Activated CD8-positive, alpha-beta memory T cell treated with anti-CD3 and anti-CD28 coated beads for 24 hours (primary cell): Measurements from ENCODE around the gene NMD3.
A peak's percentile ranks its signal among the peaks of the same experiment; 100 is the strongest.
"Not testable (repeated sequence)": the region's sequence is repeated elsewhere in the genome, so short reads cannot be mapped to it uniquely, and the experiment has no call there.

Source experiments
- DNase-seq: peaks from one replicate; pipeline ENCODE4 v3.0.0-alpha.2; 2020

Gene NMD3

DNA sequence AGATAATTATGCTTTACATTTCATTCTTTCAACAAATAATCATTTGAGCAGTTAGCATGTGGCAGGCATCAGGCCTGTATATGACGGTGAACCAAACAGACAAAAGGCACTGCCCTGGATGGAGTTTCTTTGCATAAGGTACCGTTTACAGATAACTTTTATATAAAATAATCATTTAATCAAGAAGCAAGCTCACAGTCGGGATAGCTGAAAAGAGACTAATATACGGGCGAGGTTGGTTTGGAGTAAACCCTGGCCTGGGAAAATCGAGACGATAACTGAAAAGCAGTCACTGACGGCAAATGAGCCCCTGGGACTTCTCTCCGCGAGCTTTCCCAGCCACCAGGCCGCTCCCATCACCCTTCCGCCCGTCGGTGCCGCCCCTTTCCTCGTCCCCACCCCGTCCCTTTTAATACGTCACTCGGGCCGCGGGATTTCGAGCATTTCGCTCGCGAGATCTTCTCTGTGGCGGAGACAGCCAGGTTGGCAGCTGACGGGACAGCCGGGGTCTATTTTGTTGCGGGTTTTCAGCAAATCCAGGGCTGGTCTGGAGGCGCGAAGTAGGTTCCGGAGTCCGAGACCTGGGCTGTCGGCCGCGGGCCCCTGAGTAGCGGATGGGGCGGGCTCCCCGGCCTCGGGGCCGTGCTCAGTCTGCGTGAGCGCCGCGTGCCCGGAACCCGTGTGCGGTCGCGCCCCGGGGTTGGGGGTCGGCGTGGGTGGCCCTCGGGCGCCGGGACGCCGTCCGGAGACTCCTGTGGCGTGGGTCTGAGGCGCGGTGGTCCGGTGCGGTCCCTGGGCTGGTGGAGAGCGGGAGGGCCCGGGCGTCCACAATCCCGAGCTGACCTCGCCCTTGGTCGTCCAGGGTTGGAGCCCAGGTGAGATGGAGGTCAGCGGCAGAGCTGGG, at the start of gene NMD3:
TSS of gene NMD3 (plus strand) at position 462 of the 904 bp plus-strand sequence. CDS start 703 bp downstream, outside the sequence.
- DNase-seq = peak; percentile 97

DNA sequence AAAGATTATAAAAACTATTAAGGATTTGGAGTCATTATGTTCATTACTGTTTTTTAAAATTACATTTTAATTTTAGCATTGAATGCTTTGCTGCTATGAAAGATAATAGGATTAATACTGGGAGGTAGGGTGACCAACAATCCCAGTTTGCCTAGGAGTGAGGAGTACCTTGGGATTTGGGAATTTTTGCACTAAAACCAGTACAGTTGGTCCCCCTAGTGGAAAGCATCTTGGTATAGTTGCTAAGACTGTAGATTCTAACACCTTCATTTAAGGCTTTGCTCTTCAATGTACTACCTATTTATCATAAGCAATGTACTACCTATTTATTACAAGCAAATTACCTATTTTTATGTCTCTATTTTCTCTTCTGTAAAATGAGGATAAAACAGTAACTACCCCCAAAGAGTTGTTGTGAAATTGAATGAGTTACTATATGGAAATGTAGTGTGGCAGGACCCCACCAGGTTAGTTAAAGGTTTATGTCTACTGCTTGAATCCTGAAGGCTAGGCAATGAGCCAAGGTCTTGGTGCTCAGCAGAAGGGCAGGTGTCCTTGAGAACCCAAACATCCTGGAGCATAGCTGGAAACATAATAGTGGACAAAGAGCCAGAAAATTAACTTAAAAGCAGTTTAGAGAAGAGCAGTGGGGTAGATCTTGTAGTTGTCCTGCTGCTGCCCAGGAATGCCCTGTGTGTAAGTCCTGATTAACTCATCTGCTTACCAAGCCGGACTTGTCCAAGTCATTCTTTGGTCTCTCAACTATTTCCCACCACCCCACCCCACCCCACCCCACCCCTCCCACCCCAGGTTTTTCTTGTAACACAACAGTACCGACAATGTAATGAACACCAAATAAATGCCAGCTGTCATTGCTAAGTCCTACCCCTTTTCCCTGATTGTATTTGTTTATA, 49.2 kb upstream of the NMD3 start:
- DNase-seq = no peak

DNA sequence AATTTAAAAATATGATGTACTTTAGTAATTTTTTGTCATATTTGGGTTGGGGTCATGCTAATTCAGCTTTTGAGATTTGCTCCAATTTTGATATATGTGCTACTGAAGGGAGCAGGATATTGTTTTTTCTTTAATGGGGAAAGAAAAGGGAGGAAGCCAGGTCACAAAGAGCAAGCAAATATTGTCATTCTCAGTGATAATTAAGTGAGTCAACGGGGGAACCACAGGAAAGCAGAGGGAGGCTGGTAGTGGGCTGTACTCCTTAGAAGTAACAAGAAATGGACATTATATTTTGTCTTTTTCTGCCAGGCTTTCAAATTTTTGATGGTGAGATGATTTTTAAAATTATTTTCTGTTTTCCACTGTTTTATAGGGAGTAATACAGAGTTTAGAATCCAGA, 45.6 kb upstream of the NMD3 start:
- no peak for DNase-seq

DNA sequence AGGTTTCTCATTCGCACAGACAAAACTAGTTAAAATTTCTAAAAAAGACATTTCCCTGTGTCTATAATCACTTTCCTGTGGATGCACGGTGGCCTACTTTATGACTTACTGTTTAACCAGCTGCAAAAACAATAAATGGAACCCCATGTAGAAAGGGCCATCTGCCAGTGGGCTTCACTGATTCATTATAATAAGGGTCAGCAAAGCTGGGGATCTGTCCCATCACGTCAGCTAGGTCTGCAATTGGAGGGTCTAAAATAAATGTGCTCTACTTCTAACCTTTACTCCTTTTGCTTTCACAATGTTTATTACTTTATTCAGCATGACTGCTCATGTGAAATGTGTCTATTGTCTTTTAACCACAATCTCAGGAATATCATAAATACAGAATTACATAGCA, 43.1 kb upstream of the NMD3 start:
- no peak for DNase-seq

DNA sequence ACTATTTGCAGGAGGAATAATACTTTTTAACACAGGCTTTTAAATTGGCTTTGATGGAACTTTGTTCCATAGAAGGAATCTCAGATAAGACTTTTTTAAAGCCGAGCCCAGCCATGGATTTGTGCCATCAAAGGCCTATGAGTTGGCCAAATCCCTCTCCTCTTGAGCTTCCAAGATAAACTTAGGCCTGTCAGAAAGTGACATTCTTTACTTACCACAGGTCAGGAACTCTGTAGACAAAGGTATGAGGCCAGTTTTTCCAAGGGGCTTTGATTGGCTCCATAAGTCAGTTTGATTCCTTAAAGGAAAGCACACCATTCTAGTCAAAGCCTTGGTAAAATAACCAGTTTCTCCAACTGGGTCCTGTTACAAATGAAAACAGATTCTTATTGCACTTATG, 39.7 kb upstream of the NMD3 start:
- not testable (repeated sequence) for DNase-seq

DNA sequence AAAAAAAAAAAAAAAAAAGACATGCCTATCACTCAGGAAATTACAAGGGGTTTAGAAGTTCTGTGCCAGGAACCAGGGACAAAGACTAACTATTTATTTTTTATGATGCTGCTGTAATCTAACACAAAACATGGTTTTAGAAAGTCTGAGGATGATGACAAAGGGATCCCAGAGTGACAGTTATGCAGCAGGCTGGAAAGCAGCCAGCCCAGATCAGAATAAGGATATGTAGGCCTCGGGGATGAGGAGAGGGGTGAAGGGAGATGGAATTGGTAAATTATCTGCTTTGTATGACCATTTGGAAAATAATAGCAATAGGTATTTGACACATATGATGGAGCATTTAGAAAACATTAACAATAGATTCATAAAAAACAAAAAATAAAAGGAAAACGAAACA, 34.1 kb upstream of the NMD3 start:
- no peak for DNase-seq

DNA sequence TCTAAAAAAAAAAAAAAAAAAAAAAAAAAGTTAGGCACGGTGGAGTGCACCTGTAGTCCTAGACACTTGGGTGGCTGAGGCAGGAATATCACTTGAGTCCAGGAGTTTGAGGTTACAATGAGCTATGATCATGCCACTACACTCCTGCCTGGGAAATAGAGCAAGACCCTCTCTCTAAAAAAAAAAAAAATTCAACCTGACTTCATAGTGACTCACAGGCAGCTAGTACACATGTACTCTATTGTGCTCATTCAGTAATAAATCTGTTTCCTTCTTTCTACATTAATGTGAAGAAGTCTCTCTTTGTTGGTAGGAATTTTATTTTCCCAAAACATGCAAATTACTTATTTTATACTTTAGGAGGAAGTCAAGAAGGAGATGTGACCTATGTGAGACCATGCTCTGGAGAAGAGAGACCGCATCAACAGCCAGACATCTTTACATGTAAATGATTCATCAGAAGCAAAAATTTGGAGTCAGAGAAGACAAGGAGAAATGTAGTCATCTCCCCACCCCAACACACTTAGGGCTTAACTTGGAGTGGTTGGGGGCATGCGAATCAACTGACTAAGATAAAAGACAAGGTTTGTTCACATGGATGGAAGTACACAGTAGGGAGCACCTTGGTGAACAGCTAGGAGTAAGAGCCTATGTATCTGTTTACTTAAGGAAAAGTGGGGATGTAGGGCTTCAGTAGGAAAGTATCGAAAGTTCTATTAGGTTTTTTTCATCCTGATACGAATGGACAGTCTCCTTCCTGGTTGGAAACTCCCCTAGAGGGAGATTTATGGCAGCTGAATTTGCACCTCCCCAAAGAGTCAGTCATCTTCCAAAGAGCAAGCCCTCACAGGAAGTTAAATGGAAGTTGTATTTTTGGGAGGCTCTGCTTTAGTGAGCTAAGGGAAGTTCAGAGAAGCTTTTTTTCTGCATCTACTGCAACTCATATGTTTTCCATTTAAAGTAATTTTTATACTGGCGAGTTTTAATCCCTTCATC, 23.0 kb upstream of the NMD3 start:
- DNase-seq = no peak

DNA sequence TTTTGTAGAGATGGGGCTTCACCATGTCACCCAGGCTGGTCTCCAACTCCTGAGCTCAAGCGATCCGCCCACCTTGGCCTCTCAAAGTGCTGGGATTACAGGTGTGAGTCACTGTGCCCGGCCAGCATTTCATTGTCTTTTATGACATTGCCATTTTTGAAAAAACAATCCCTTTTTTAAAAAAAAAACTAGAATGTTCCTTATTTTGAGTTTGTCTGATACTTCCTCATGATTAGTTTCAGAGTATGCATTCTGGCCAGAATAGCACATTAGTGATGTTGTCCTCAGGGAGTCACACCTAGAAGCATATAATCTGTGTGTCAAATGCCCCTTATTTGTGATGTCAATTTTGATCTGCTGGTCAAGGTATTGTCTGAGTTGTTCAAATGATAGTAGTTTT, 21.2 kb upstream of the NMD3 start:
- no peak for DNase-seq

DNA sequence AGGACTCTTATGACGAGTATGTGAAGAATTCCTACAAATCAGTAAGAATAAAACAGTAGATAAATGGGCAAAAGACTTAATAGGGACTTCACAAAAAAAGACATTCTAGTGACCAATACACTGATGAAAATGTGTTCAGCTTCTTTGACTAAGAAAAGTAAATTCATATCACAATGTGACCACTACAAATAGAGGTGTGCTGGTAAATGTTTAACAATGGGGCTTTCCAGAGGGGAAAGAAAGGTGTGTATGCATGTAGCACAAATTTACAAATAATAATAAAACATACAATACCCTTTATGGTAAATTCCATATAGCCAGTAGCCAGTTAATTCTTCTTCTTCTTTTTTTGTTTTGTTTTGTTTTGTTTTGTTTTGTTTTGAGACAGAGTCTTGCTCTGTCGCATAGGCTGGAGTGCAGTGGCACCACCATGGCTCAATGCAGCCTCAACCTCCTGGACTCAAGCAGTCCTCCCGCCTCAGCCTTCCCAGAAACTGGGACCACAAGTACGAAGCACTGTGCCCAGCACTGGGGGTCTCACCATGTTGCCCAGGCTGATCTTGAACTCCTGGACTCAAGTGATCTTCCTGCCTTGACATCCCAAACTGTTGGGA, 17.5 kb upstream of the NMD3 start:
- no peak for DNase-seq

DNA sequence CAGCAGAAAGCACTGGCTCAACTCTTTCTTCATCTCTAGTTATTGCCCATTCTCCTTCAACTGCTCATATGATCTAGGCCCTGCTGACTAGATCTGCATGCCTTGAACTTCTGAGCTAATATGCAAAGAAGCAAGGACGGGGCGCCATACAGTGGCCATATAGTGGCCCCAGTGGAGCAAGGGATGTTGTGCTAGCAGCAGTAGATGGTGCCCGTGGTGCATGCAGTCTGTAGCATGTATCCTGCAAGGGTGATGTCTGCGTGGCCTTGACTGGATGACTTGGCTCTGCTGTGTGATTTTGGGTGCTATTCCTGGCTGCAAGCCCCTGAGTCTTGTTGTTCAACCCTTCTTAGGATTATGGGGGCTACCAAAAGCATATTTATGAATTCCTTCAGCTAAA, 12.2 kb upstream of the NMD3 start:
- no peak for DNase-seq

DNA sequence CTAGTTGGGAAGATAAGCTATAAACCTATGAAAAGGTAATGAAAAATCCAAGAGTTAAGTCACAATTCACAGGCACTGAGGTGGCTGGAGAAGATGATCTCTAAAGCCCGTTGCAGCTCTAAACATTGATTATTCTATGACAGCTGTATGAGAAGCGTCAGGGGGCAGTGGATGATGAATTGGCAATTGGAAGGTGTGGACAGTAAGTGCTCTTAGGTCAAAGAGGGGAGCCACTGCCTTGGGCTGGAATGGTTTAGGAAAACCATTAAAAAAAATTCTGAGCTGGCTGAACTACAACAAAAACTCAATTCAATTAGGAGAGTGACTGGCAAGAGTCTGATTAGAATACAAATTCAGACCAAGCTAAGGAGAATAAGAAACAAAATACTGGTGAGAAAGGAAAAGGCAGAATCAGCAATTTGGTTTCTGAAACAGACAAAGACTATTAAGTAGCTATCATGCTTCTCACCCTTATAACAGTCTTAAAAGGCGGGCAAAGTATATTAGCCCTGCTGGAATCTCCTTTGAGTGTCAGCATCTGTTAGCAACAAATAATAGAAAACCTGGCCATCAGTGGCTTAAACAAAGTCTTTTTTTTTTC, 8.8 kb upstream of the NMD3 start:
- no peak for DNase-seq

DNA sequence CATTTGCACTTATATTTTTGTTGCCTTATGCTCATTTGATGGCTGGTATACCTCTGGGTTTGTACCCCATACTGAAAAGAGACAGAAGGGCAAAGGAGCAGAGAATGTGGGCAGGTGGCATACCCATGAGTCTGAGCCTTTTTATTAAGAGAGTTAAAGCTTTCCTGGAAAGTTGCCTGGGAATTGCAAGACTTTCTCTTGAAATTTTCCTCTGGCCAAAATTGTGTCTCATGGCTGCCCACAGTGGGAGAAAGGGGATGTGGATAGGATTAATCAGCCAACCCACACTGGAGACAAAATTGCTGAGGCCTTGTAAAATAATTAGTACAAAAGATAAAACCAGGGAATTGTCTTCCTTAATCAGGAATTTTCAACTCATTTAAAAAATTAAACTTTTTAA, 8.2 kb upstream of the NMD3 start:
- no peak for DNase-seq

DNA sequence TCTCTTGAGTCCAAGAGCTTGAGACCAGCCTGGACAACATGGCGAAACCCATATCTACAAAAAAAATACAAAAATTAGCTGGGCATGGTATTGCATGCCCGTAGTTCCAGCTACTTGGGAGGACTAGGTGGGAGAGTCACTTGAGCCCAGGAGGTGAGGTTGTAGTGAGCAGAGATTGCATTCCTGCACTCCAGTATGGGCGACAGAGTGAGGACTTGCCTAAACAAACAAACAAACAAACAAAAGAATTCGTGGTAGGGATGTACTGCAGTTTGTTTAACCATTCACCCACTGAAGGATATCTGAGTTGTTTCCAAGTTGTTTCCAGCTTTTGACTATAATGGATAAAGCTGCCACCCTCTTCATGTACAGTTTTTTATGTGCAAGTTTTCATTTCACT, 7.5 kb upstream of the NMD3 start:
- no peak for DNase-seq

DNA sequence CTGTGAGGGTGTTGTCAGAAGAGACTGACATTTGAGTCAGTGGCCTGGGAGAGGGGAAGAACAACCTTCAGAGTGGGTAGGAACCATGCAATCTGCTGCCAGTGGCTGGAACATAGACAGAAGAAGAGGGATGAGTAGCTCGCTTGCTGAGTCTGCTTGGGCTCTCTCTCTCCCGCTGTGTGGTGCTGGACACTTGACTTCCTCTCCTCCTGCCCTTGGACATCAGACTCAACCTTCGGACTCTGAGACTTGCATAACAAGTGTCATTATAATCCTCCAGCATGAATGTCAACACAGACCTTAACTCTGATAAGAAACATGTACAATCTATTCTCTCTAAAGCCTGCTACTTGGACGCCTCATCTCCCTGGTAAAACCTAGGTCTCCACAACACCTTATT, 5.9 kb upstream of the NMD3 start:
- DNase-seq = no peak

DNA sequence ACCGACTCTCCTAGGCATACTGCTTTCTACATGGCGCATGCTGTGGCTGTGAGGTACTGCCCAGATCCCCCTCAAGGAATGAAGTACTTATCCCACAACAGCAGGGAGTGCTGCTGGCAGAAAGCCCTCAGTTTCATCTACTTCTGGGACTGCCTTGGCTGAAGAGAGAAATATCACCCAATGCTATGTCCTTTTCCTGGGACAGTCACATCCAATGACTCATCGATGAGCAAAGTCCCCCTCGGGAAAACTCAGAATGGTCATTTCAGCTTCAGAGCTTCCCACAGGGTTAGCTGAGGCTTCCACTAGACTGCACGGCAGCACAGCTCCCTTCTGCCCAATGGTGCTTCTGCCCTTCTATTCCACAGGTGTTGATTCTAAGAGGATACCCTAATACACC, 3.6 kb upstream of the NMD3 start:
- DNase-seq = no peak

DNA sequence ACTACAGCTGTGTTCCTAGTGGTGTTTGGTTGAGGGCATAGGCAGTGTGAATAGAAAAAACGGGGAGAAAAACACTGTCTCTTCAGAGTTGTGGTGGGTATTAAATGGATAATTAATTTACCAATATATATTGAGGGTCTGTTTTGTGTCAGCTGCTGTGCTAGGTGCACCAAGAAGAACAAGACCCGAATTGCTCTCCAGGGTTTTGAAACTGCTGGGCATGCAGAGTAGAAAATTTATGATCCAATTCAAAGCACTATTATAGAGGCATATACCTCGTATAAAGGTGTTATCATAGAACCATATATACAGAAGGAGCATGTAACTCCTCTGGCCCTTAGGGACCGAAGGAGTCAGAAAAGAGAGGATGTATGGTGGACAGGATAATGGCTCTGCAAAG, 1.6 kb upstream of the NMD3 start:
- no peak for DNase-seq

DNA sequence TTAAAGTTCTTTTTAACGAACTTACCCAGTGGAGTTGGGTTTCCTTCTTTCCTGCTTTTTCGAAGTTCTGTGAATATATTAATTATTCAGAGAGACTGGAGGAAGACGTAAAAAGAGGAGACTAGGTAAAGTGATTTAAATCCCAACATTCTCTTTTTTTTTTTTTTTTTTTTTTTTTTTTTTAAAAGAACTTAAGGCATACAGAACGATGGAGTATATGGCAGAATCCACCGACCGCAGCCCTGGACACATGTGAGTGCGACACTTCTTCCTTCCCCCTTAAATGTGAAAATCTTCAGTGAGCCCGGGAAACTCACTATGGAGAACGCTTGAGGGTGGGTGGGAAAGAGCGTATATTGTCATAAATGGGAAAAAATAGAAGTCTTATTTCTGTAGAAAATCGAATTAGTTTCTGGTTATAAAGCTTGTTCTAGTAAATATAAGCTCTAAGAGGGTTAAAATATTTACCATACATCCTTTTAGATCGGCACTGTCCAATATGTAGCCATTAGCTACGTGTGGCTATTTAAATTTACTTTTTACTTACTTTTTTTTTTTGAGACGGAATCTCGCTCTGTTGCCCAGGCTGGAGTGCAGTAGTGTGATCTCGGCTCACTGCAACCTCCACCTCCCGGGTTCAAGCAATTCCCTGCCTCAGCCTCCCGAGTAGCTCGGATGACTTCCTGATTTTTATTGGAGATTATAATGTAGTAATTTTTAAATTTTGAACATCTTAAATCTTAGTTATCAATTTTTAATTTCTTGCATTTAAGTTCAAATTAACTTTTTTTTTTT, 892 bp downstream of the NMD3 start:
- no peak for DNase-seq

DNA sequence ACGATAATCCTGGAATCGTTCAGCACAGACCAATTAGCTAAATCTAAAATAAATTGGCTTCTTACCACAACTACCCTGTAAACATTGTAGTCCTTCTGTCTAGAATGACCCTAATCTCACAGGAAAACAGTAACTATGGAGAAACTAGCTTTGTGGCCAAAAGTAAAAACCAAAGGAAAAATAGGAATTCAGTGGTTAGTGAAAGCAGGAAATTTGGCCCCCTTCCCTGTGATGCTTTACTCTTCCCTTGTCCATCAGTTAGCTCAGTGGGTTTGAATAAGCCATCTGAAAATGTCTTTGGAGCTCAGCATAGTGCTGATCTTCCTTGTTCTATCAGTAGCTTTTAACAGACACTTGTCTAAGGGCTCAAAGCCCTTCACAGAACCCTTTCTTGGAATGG, 1.6 kb downstream of the NMD3 start:
- DNase-seq = no peak

DNA sequence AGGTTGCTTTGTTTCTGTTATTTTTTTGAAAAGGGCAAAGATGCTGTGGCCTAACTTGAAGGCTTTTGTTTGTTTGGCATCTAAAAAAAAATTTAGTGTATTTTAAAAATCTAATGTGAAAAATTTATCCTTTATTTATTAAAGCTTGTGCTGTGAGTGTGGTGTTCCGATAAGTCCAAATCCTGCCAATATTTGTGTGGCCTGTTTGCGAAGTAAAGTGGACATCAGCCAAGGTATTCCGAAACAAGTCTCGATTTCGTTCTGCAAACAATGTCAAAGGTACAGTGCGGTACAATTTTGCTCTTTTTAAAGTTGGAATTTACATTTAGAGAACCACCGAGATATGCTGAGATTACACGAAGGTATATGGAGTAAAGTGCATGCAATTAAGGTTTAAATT, 3.7 kb downstream of the NMD3 start:
- DNase-seq = no peak

DNA sequence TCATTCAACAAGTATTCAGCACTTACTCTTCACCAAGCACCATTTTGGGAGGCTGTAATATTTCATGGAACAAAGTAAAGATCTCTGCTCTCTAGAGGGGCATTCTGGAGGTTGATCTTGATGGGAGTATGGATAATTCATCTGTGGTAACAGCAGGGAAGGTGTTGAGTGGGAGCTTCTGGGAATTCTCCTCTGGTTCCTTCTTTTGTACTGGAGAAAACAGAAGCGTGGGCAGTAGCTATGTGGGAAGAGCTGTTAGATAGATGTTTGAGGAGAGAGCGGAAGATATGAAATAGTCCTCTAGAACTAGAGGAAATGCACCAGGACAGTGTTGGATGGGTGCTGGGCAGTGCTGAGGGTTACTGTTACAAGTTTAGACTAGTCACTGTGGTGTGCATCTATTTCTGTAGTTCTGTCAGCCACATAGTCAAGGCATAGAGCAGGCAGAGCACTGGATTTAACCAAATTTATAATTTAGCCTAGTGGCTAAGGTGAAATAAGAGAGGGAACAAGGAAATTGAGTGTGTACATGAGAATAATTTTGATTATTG, 9.6 kb downstream of the NMD3 start:
- no peak for DNase-seq

DNA sequence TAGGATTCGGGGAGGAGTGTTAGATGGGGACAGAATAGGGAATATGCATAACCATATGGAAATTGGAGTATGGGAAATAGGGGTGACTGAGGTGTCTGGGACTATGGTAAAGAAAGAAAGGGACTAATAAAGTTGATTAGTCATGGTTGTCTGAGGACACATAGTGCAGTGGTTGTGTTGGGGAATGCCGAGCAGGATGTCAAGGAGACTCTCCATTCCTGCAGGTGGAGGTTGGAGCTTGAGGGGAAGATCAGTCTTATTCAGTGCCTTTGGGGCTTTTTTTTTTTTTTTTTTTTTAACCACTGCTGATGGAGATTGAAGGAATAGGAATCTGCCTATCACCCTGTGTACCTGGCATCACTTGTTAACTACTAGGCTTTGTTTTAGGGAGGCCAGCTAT, 10.8 kb downstream of the NMD3 start:
- no peak for DNase-seq
